ENCODE measurements around the gene NAPSA. TPM values are rescaled to one million over a fixed set of nuclear protein-coding genes. Genes with fewer than 3 reads are reported as not detected.

The NAPSA gene
- total and polyA plus RNA-seq, 8 donors: 0.18 to 87.5 (median 1.9) TPM; not detected in 2

GRCh38 chr19:50359328-50359818 lies 6.1 kb downstream of the NAPSA start:
- H3K4me1 ChIP-seq: peaks cover 0 to 21% (median 10%) of the 10 kb centered on the region in 4 donors
- H3K27ac ChIP-seq: no peak overlapping the region
- no peak for TF ChIP-seq POLR2AphosphoS5 (IDR thresholded peaks at IDR 0.05)
- TF ChIP-seq EP300 (IDR thresholded peaks at IDR 0.05): no peak
- no peak for TF ChIP-seq POLR2A (IDR thresholded peaks at IDR 0.05)
- no peak for TF ChIP-seq CTCF (IDR thresholded peaks at IDR 0.05)
- H3K4me3 ChIP-seq: peak overlapping the region in 1 of 4 donors; percentile 47
- H3K9me3 ChIP-seq: no peaks in the 10 kb centered on the region
- peaks cover 0 to 7% (median 0%) of the 10 kb centered on the region in 3 donors for H3K27me3 ChIP-seq
- intact Hi-C loops (cut with DNase I; ENCODE audit: low total_unique reads): no loop called here
- DNase-seq: no peak
- WGBS, 5 donors: 90 to 95% (median 92%) methylated on average over 7 to 11 of the region's 11 CpGs
- no peaks in the 10 kb centered on the region for H3K36me3 ChIP-seq

- H3K9me3 ChIP-seq: no peaks in the 10 kb centered on the region
- peak overlapping the region; percentile 46 to 48 (median 47) for H3K4me3 ChIP-seq
- intact Hi-C loops (cut with DNase I; ENCODE audit: low total_unique reads): no loop called here
- H3K27ac ChIP-seq: peak overlapping the region in 4 of 5 donors; percentile 81 to 91 (median 83)
- TF ChIP-seq CTCF (IDR thresholded peaks at IDR 0.05) (no peak), POLR2A (IDR thresholded peaks at IDR 0.05) (peak in 1 of 4 donors; percentile 13), EP300 (IDR thresholded peaks at IDR 0.05) (no peak), POLR2AphosphoS5 (IDR thresholded peaks at IDR 0.05) (peak; percentile 14 to 71 (median 58))
- peaks cover 0 to 21% (median 10%) of the 10 kb centered on the region in 4 donors for H3K4me1 ChIP-seq
- H3K27me3 ChIP-seq: peaks cover 0 to 7% (median 0%) of the 10 kb centered on the region in 3 donors
- no peaks in the 10 kb centered on the region for H3K36me3 ChIP-seq
- DNase-seq: peak; percentile 58 to 90
- WGBS, 5 donors: 34 to 49% (median 40%) methylated on average over 31 to 54 of the region's 54 CpGs
Measured at GRCh38 chr19:50358483-50359327, 6.7 kb downstream of the NAPSA start.

- Histone ChIP-seq H3K9me3 (no peaks in the 10 kb centered on the region), H3K4me1 (peaks cover 0 to 21% (median 10%) of the 10 kb centered on the region in 4 donors), H3K4me3 (peak overlapping the region; percentile 46 to 48 (median 47)), H3K27me3 (peaks cover 0 to 7% (median 0%) of the 10 kb centered on the region in 3 donors), H3K36me3 (no peaks in the 10 kb centered on the region), H3K27ac (peak overlapping the region; percentile 65 to 91 (median 81))
- peak; percentile 81 to 86 for DNase-seq
- intact Hi-C loops (cut with DNase I; ENCODE audit: low total_unique reads): no loop called here
- WGBS, 5 donors: 9 to 16% (median 13%) methylated on average over 42 to 54 of the region's 54 CpGs
- TF ChIP-seq EP300 (IDR thresholded peaks at IDR 0.05) (no peak), CTCF (IDR thresholded peaks at IDR 0.05) (peak in 6 of 7 experiments; percentile 18 to 96 (median 83)), POLR2AphosphoS5 (IDR thresholded peaks at IDR 0.05) (peak in 1 of 3 donors; percentile 20)
Measured at GRCh38 chr19:50357178-50358100, 8.0 kb downstream of the NAPSA start.
